Superior temporal gyrus (tissue), 1 donor: ENCODE measurements around the gene FAM193A.
"Not testable (repeated sequence)": the region's sequence is repeated elsewhere in the genome, so short reads cannot be mapped to it uniquely, and the experiment has no call there.

Experiments
- DNase-seq: peaks from one replicate; pipeline ENCODE4 v3.0.0-alpha.2; 2016; ENCODE audit errors: extremely low spot score

The FAM193A gene

GRCh38 chr4:2617955-2618354, 81.5 kb downstream of the FAM193A start:
- no peak for DNase-seq

GRCh38 chr4:2618729-2619128, 82.3 kb downstream of the FAM193A start:
- DNase-seq = not testable (repeated sequence)

- no peak for DNase-seq
Observed at GRCh38 chr4:2619459-2619858, 83.0 kb downstream of the FAM193A start.

- DNase-seq = no peak
Observed at GRCh38 chr4:2621419-2621818, 85.0 kb downstream of the FAM193A start.

- DNase-seq = no peak
Observed at GRCh38 chr4:2623442-2623841, 87.0 kb downstream of the FAM193A start.

- no peak for DNase-seq
Observed at GRCh38 chr4:2624782-2625530, 88.5 kb downstream of the FAM193A start.

GRCh38 chr4:2626231-2626630, 89.8 kb downstream of the FAM193A start:
- no peak for DNase-seq

GRCh38 chr4:2630556-2631273, 94.3 kb downstream of the FAM193A start:
- DNase-seq = no peak

GRCh38 chr4:2634014-2634413, 97.6 kb downstream of the FAM193A start:
- no peak for DNase-seq

GRCh38 chr4:2636331-2636730, 99.9 kb downstream of the FAM193A start:
- DNase-seq = no peak

- not testable (repeated sequence) for DNase-seq
Observed at GRCh38 chr4:2636994-2637393, 100.5 kb downstream of the FAM193A start.

- no peak for DNase-seq
Observed at GRCh38 chr4:2637956-2638552, 101.6 kb downstream of the FAM193A start.

GRCh38 chr4:2638730-2639129, 102.3 kb downstream of the FAM193A start:
- no peak for DNase-seq

GRCh38 chr4:2642968-2643367, 106.5 kb downstream of the FAM193A start:
- no peak for DNase-seq

GRCh38 chr4:2643555-2643954, 107.1 kb downstream of the FAM193A start:
- DNase-seq = no peak

GRCh38 chr4:2646396-2647149, 110.1 kb downstream of the FAM193A start:
- DNase-seq = no peak

- DNase-seq = no peak
Observed at GRCh38 chr4:2647403-2648158, 111.1 kb downstream of the FAM193A start.

GRCh38 chr4:2648159-2648814, 111.8 kb downstream of the FAM193A start:
- no peak for DNase-seq

- DNase-seq = no peak
Observed at GRCh38 chr4:2649604-2650114, 113.2 kb downstream of the FAM193A start.

- no peak for DNase-seq
Observed at GRCh38 chr4:2650276-2650675, 113.8 kb downstream of the FAM193A start.

- no peak for DNase-seq
Observed at GRCh38 chr4:2651546-2651945, 115.1 kb downstream of the FAM193A start.
